GM18502 (cell line): ENCODE measurements around the gene CDH16.
A peak's percentile ranks its signal among the peaks of the same experiment; 100 is the strongest.
"Not testable (repeated sequence)": the region's sequence is repeated elsewhere in the genome, so short reads cannot be mapped to it uniquely, and the experiment has no call there.

Source experiments
- ATAC-seq: cut with Tn5 transposase; IDR thresholded peaks from one replicate; pipeline ENCODE4 v1.9.1; 2021; ENCODE audit warnings: mild to moderate bottlenecking; ENCODE audit not compliant: unreplicated experiment, poor library complexity

CDH16 gene

GRCh38 chr16:66918803-66919568 lies at the start of gene CDH16:
TSS of gene CDH16 (minus strand) at chr16:66918885. CDS start at chr16:66918065, 820 bp downstream.
- ATAC-seq = no peak

GRCh38 chr16:66964049-66964448 lies 45.4 kb upstream of the CDH16 start:
- no peak for ATAC-seq

GRCh38 chr16:66961914-66962313 lies 43.2 kb upstream of the CDH16 start:
- no peak for ATAC-seq

GRCh38 chr16:66961065-66961744 lies 42.5 kb upstream of the CDH16 start, which contains the start of gene CES3:
TSS of gene CES3 (plus strand) at chr16:66961266. CDS start at chr16:66961308, 42 bp downstream.
- no peak for ATAC-seq

- ATAC-seq = no peak
These were observed 41.6 kb upstream of the CDH16 start for GRCh38 chr16:66960270-66960669.

GRCh38 chr16:66959704-66960161 lies 41.0 kb upstream of the CDH16 start:
- no peak for ATAC-seq

- no peak for ATAC-seq
These were observed 40.4 kb upstream of the CDH16 start for GRCh38 chr16:66958857-66959703.

- not testable (repeated sequence) for ATAC-seq
These were observed 37.4 kb upstream of the CDH16 start for GRCh38 chr16:66956154-66956457.

GRCh38 chr16:66955363-66956153 lies 36.9 kb upstream of the CDH16 start:
- ATAC-seq = not testable (repeated sequence)

- peak; percentile 50 for ATAC-seq
These were observed 35.5 kb upstream of the CDH16 start for GRCh38 chr16:66954097-66954659.

GRCh38 chr16:66953462-66954096 lies 34.9 kb upstream of the CDH16 start:
- ATAC-seq = no peak

- no peak for ATAC-seq
These were observed 33.9 kb upstream of the CDH16 start for GRCh38 chr16:66952430-66953110.

- no peak for ATAC-seq
These were observed 32.5 kb upstream of the CDH16 start for GRCh38 chr16:66950971-66951790.

GRCh38 chr16:66950437-66950836 lies 31.8 kb upstream of the CDH16 start:
- ATAC-seq = no peak

GRCh38 chr16:66949472-66949871 lies 30.8 kb upstream of the CDH16 start:
- no peak for ATAC-seq

GRCh38 chr16:66948837-66949225 lies 30.1 kb upstream of the CDH16 start:
- no peak for ATAC-seq

GRCh38 chr16:66948134-66948836 lies 29.6 kb upstream of the CDH16 start:
- no peak for ATAC-seq
